GM23338 (cell line): ENCODE data around the gene SLIRP. TPM values are rescaled to one million over a fixed set of nuclear protein-coding genes. Genes with fewer than 3 reads are reported as not detected.

Experiments used
- ATAC-seq: fragments of 200-7000 bp; cut with Tn5 transposase; 3 replicates; pipeline ENCODE4 v1.9.1; 2020
- DNase-seq: peaks from one replicate; pipeline ENCODE4 v3.0.0-alpha.2; 2015; ENCODE audit warnings: low spot score
- H2AFZ ChIP-seq: fragments of 200-600 bp; sonication (generic); 2 replicates; pipeline ENCODE4 v1.8.0; 2016; ENCODE audit warnings: antibody characterized with exemption, mild to moderate bottlenecking, moderate library complexity
- H3F3A ChIP-seq: fragments of 200-600 bp; sonication (generic); replicated peaks from 2 replicates; pipeline ENCODE4 v1.8.0; 2017; ENCODE audit warnings: antibody characterized with exemption, mixed run types, low read depth
- H3K27ac ChIP-seq: fragments of 200-600 bp; sonication (generic); 2 replicates; pipeline ENCODE4 v1.6.1; 2016; ENCODE audit warnings: low read depth
- H3K27me3 ChIP-seq: fragments of 200-600 bp; sonication (generic); 2 replicates; pipeline ENCODE4 v1.8.0; 2016; ENCODE audit warnings: mild to moderate bottlenecking, mixed run types, moderate library complexity; ENCODE audit not compliant: insufficient read depth
- H3K36me3 ChIP-seq: fragments of 200-600 bp; sonication (generic); 2 replicates; pipeline ENCODE4 v1.8.0; 2016; ENCODE audit warnings: mild to moderate bottlenecking; ENCODE audit not compliant: insufficient read depth
- H3K4me1 ChIP-seq: fragments of 200-600 bp; sonication (generic); 2 replicates; pipeline ENCODE4 v1.8.0; 2016; ENCODE audit warnings: mild to moderate bottlenecking, moderate library complexity; ENCODE audit not compliant: insufficient read depth
- H3K4me2 ChIP-seq: fragments of 200-600 bp; sonication (generic); 2 replicates; pipeline ENCODE4 v1.7.1; 2017; ENCODE audit warnings: mixed run types
- H3K4me3 ChIP-seq: fragments of 200-600 bp; sonication (generic); 2 replicates; pipeline ENCODE4 v1.6.1; 2016; ENCODE audit warnings: mixed run types
- H3K79me2 ChIP-seq: fragments of 200-600 bp; sonication (generic); replicated peaks from 2 replicates; pipeline ENCODE4 v1.8.0; 2017; ENCODE audit warnings: mild to moderate bottlenecking; ENCODE audit not compliant: insufficient read depth
- H3K9me2 ChIP-seq: fragments of 200-600 bp; sonication (generic); 2 replicates; pipeline ENCODE4 v1.8.0; 2017; ENCODE audit not compliant: insufficient read depth
- H4K20me1 ChIP-seq: fragments of 200-600 bp; sonication (generic); replicated peaks from 2 replicates; pipeline ENCODE4 v1.8.0; 2017; ENCODE audit warnings: mild to moderate bottlenecking; ENCODE audit not compliant: insufficient read depth
- H3K27ac Mint-ChIP-seq: 2 replicates; pipeline ENCODE4 v1.8.0; 2020; ENCODE audit warnings: inconsistent platforms, mild to moderate bottlenecking, moderate library complexity, mixed read lengths
- H3K27me3 Mint-ChIP-seq: 3 replicates; pipeline ENCODE4 v1.8.0; 2022; ENCODE audit warnings: low read depth, mild to moderate bottlenecking, moderate library complexity, mixed read lengths, inconsistent platforms; ENCODE audit not compliant: insufficient read depth, poor library complexity
- H3K36me3 Mint-ChIP-seq: 3 replicates; pipeline ENCODE4 v1.8.0; 2021; ENCODE audit warnings: low read depth, mild to moderate bottlenecking, inconsistent platforms, moderate library complexity, mixed read lengths
- H3K4me1 Mint-ChIP-seq: 3 replicates; pipeline ENCODE4 v1.8.0; 2020; ENCODE audit warnings: mild to moderate bottlenecking, inconsistent platforms, mixed read lengths
- H3K4me3 Mint-ChIP-seq: 3 replicates; pipeline ENCODE4 v1.8.0; 2021; ENCODE audit warnings: moderate library complexity, mild to moderate bottlenecking, inconsistent platforms, mixed read lengths
- H3K9me3 Mint-ChIP-seq: 3 replicates; pipeline ENCODE4 v1.8.0; 2020; ENCODE audit warnings: moderate library complexity, mild to moderate bottlenecking, inconsistent platforms, mixed read lengths
- CREB1 ChIP-seq: fragments of 250-450 bp; sonication (Bioruptor Pico); IDR thresholded peaks from 2 replicates; pipeline ENCODE4 v1.5.0; 2020; ENCODE audit warnings: low read depth, mild to moderate bottlenecking, moderate library complexity
- EZH2 ChIP-seq: fragments of 200-600 bp; sonication (generic); IDR thresholded peaks from one replicate; pipeline ENCODE4 v1.8.0; 2017; ENCODE audit warnings: antibody characterized with exemption, mild to moderate bottlenecking, low read depth; ENCODE audit not compliant: unreplicated experiment
- NANOG ChIP-seq: IDR thresholded peaks from 2 replicates; pipeline ENCODE4 v1.6.1; 2016; ENCODE audit warnings: antibody characterized with exemption, borderline replicate concordance
- POLR2AphosphoS5 ChIP-seq: IDR thresholded peaks from 2 replicates; pipeline ENCODE4 v1.6.1; 2016; ENCODE audit warnings: antibody characterized with exemption, low read depth
- STAT1 ChIP-seq: IDR thresholded peaks from one replicate; pipeline ENCODE4 v1.6.1; 2016; ENCODE audit warnings: antibody characterized with exemption; ENCODE audit not compliant: unreplicated experiment
- ZNF114 ChIP-seq: fragments of 250-450 bp; sonication (Bioruptor Pico); IDR thresholded peaks from 2 replicates; pipeline ENCODE4 v1.5.0; 2020; ENCODE audit warnings: mild to moderate bottlenecking, moderate library complexity
- polyA plus RNA-seq: library from polyadenylated mRNA; unstranded; fragments of >200 nt; fragmentation: Nextera tagmentation; extraction: Ambion mirVana; gene quantifications from 2 replicates; pipeline ENCODE4 v1.2.1, GENCODE V29; 2016
- total RNA-seq: library from RNA; depleted of rRNA; stranded (reverse); fragments of >200 nt; shearing (Covaris generic); gene quantifications from 2 replicates; pipeline ENCODE4 v1.2.3, GENCODE V29; 2014
- TF ChIP-seq, protein P1 (sequence below): fragments of 250-450 bp; sonication (Bioruptor Pico); IDR thresholded peaks from 2 replicates; pipeline ENCODE4 v1.5.0; 2020; ENCODE audit warnings: mild to moderate bottlenecking, moderate library complexity
- TF ChIP-seq, protein P2 (sequence below): IDR thresholded peaks from 2 replicates; pipeline ENCODE4 v1.6.1; 2016; ENCODE audit warnings: antibody characterized with exemption
- TF ChIP-seq, protein P3 (sequence below): IDR thresholded peaks from one replicate; pipeline ENCODE4 v1.6.1; 2018; ENCODE audit warnings: antibody characterized with exemption; ENCODE audit not compliant: unreplicated experiment

SLIRP gene
- total and polyA plus RNA-seq, 2 experiments from 2014 or later: 240 to 2,291 TPM

DNA sequence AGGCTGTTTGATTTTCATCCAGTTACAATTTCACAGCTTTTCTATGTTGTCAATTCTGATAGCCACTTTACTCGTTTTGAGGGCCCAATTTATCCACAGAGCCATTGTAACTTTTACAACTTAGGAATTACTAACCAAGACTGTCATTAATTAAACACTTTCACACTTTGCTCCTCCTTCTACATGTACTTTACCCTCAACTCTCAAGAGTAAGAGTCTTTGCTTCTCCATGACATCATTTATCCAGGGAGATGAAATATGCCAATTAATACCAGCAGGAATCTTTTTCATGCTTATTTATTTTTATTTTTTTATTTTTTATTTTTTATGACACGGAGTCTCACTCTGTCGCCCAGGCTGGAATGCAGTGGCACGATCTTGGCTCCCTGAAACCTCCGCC is 13.5 kb downstream of the SLIRP start:
- Histone ChIP-seq H3K79me2 (no peaks in the 10 kb centered on the region), H3K4me2 (no peak overlapping the region), H3K9me2 (no peaks in the 10 kb centered on the region), H3K27ac (no peak overlapping the region), H3K4me1 (no peaks in the 10 kb centered on the region), H3K36me3 (peaks cover 50% of the 10 kb centered on the region), H4K20me1 (peaks cover 3% of the 10 kb centered on the region), H3K27me3 (no peaks in the 10 kb centered on the region), H2AFZ (no peak overlapping the region), H3F3A (peaks cover 12% of the 10 kb centered on the region; the same call in 1 of the 2 replicates), H3K4me3 (no peak overlapping the region)
- Mint-ChIP-seq H3K9me3 (no peaks in the 10 kb centered on the region), H3K4me1 (no peaks in the 10 kb centered on the region), H3K36me3 (peaks cover 84% of the 10 kb centered on the region), H3K27ac (no peak overlapping the region), H3K27me3 (no peaks in the 10 kb centered on the region), H3K4me3 (no peak overlapping the region)
- DNase-seq: no peak
- ATAC-seq: no peak
- TF ChIP-seq, protein P1, sequence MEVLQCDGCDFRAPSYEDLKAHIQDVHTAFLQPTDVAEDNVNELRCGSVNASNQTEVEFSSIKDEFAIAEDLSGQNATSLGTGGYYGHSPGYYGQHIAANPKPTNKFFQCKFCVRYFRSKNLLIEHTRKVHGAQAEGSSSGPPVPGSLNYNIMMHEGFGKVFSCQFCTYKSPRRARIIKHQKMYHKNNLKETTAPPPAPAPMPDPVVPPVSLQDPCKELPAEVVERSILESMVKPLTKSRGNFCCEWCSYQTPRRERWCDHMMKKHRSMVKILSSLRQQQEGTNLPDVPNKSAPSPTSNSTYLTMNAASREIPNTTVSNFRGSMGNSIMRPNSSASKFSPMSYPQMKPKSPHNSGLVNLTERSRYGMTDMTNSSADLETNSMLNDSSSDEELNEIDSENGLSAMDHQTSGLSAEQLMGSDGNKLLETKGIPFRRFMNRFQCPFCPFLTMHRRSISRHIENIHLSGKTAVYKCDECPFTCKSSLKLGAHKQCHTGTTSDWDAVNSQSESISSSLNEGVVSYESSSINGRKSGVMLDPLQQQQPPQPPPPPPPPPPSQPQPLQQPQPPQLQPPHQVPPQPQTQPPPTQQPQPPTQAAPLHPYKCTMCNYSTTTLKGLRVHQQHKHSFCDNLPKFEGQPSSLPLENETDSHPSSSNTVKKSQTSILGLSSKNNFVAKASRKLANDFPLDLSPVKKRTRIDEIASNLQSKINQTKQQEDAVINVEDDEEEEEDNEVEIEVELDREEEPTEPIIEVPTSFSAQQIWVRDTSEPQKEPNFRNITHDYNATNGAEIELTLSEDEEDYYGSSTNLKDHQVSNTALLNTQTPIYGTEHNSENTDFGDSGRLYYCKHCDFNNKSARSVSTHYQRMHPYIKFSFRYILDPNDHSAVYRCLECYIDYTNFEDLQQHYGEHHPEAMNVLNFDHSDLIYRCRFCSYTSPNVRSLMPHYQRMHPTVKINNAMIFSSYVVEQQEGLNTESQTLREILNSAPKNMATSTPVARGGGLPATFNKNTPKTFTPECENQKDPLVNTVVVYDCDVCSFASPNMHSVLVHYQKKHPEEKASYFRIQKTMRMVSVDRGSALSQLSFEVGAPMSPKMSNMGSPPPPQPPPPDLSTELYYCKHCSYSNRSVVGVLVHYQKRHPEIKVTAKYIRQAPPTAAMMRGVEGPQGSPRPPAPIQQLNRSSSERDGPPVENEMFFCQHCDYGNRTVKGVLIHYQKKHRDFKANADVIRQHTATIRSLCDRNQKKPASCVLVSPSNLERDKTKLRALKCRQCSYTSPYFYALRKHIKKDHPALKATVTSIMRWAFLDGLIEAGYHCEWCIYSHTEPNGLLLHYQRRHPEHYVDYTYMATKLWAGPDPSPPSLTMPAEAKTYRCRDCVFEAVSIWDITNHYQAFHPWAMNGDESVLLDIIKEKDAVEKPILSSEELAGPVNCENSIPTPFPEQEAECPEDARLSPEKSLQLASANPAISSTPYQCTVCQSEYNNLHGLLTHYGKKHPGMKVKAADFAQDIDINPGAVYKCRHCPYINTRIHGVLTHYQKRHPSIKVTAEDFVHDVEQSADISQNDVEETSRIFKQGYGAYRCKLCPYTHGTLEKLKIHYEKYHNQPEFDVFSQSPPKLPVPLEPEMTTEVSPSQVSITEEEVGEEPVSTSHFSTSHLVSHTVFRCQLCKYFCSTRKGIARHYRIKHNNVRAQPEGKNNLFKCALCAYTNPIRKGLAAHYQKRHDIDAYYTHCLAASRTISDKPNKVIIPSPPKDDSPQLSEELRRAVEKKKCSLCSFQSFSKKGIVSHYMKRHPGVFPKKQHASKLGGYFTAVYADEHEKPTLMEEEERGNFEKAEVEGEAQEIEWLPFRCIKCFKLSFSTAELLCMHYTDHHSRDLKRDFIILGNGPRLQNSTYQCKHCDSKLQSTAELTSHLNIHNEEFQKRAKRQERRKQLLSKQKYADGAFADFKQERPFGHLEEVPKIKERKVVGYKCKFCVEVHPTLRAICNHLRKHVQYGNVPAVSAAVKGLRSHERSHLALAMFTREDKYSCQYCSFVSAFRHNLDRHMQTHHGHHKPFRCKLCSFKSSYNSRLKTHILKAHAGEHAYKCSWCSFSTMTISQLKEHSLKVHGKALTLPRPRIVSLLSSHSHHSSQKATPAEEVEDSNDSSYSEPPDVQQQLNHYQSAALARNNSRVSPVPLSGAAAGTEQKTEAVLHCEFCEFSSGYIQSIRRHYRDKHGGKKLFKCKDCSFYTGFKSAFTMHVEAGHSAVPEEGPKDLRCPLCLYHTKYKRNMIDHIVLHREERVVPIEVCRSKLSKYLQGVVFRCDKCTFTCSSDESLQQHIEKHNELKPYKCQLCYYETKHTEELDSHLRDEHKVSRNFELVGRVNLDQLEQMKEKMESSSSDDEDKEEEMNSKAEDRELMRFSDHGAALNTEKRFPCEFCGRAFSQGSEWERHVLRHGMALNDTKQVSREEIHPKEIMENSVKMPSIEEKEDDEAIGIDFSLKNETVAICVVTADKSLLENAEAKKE (CRISPR knock-in tag): no peak
- TF ChIP-seq NANOG (no peak), EZH2 (no peak), POLR2AphosphoS5 (no peak), ZNF114 (CRISPR knock-in tag) (no peak), STAT1 (no peak), CREB1 (CRISPR knock-in tag) (no peak)
- TF ChIP-seq, protein P2, sequence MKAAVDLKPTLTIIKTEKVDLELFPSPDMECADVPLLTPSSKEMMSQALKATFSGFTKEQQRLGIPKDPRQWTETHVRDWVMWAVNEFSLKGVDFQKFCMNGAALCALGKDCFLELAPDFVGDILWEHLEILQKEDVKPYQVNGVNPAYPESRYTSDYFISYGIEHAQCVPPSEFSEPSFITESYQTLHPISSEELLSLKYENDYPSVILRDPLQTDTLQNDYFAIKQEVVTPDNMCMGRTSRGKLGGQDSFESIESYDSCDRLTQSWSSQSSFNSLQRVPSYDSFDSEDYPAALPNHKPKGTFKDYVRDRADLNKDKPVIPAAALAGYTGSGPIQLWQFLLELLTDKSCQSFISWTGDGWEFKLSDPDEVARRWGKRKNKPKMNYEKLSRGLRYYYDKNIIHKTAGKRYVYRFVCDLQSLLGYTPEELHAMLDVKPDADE: no peak
- TF ChIP-seq, protein P3, sequence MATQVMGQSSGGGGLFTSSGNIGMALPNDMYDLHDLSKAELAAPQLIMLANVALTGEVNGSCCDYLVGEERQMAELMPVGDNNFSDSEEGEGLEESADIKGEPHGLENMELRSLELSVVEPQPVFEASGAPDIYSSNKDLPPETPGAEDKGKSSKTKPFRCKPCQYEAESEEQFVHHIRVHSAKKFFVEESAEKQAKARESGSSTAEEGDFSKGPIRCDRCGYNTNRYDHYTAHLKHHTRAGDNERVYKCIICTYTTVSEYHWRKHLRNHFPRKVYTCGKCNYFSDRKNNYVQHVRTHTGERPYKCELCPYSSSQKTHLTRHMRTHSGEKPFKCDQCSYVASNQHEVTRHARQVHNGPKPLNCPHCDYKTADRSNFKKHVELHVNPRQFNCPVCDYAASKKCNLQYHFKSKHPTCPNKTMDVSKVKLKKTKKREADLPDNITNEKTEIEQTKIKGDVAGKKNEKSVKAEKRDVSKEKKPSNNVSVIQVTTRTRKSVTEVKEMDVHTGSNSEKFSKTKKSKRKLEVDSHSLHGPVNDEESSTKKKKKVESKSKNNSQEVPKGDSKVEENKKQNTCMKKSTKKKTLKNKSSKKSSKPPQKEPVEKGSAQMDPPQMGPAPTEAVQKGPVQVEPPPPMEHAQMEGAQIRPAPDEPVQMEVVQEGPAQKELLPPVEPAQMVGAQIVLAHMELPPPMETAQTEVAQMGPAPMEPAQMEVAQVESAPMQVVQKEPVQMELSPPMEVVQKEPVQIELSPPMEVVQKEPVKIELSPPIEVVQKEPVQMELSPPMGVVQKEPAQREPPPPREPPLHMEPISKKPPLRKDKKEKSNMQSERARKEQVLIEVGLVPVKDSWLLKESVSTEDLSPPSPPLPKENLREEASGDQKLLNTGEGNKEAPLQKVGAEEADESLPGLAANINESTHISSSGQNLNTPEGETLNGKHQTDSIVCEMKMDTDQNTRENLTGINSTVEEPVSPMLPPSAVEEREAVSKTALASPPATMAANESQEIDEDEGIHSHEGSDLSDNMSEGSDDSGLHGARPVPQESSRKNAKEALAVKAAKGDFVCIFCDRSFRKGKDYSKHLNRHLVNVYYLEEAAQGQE: no peak
